Fibroblast of skin of left biceps (primary cell): Measurements from ENCODE around the gene TXLNA.

ENCODE experiments used
- DNase-seq, 2 experiments: peaks; one replicate each; pipeline ENCODE4 v3.0.0-alpha.2; 2013; ENCODE audit warnings: low read depth in 2 of 2

The TXLNA gene

DNA sequence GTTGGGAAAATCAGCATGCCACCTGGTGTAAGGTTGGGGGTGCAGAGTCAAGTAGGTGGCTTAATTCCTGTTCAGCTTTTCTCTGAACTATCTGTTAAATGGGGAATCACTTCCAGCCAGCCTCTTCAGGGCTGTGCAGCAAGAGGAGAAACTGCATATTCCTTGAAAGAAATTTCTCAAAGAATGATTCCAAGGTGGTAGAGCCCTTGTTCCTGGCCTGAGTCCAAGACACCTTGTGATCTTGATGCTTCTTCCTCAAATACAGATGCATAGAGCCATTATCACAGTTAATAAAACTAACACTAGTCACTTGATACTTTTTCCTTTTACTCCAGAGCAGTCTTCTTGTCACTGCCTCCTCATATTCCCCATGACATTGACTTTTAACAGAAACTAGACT, 5.2 kb downstream of the TXLNA start:
- DNase-seq = no peak

DNA sequence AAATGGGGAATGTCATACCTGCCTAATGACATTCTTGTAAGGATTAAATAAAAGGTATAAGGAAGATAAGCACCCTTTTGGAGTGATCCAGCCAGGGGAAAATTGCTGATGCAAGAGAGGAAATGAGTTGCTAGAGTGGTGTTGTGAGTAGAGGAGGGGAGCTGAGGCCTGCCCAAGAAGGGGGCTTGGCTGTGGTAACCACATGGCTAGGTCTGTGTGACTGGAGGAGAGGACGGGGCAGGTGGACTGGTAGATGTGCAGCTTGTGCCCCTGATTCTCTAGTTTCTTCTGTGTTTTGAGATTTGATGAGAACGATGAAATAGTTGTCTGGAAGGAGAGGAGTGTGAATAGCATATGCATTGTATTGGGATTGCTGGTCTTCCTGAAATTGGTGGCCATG, 6.6 kb downstream of the TXLNA start:
- DNase-seq = no peak

DNA sequence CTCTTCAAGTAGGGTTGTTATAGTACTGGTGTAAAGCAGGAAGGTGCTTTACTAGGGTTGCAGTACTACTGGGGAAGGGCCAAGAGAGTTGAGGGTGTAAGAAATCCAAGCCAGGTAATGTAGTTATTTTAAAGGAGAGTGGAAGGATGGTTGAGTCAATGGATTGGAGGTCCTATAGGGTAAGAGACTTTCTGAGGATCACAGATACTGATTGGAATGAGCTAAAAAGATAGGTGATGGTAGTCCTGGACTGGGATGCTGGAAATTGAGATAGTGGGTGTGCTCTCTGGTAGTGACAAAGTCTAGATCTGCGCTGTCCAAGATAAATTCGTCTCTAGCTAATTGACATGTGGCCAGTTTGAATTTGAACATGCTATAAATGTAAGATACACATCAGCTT, 7.0 kb downstream of the TXLNA start:
- DNase-seq = no peak

DNA sequence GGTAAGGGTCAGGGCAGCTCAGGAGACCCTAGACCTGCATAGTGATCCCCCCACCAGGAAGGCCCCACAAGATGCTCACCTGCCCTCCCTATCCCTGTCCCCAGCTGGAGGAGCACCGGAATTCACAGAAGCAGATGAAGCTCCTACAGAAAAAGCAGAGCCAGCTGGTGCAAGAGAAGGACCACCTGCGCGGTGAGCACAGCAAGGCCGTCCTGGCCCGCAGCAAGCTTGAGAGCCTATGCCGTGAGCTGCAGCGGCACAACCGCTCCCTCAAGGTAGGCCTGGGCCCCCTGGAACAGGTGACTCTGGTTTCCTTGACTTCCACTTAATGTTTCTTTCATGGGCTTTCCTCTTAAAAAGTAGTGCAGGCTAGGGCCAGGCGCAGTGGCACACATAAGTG, 8.4 kb downstream of the TXLNA start:
- no peak for DNase-seq

DNA sequence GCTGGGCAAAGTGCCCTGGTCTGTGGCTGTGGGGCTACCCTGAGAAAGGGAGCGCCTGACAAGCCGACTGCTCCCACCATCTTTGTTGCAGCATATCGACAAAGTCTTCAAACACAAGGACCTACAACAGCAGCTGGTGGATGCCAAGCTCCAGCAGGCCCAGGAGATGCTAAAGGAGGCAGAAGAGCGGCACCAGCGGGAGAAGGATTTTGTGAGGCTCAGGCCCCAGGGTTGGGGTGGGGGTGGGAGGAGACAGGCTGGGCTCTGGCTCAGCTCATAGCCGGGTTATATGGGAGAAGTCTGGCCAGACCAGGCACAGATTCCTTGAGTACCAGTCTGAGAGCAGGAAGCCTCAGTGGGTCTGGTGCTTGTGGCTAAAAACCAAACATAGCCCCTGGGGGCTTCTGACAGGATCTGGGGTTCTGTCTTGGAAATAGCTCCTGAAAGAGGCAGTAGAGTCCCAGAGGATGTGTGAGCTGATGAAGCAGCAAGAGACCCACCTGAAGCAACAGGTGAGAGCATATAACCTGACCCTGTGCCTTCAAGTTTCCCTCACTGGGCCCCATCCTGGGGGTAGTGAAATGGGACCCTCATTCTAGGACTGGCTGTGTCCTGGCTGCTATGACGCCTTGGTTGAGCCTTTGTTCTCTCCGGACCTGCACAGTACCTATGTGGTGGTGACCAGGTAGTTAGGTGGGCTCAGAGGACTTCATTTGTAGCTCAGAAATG, 12.9 kb downstream of the TXLNA start:
- DNase-seq = no peak

DNA sequence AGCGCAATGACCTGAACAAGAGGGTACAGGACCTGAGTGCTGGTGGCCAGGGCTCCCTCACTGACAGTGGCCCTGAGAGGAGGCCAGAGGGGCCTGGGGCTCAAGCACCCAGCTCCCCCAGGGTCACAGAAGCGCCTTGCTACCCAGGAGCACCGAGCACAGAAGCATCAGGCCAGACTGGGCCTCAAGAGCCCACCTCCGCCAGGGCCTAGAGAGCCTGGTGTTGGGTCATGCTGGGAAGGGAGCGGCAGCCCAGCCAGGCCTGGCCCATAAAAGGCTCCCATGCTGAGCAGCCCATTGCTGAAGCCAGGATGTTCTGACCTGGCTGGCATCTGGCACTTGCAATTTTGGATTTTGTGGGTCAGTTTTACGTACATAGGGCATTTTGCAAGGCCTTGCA, 15.5 kb downstream of the TXLNA start:
- no peak for DNase-seq

DNA sequence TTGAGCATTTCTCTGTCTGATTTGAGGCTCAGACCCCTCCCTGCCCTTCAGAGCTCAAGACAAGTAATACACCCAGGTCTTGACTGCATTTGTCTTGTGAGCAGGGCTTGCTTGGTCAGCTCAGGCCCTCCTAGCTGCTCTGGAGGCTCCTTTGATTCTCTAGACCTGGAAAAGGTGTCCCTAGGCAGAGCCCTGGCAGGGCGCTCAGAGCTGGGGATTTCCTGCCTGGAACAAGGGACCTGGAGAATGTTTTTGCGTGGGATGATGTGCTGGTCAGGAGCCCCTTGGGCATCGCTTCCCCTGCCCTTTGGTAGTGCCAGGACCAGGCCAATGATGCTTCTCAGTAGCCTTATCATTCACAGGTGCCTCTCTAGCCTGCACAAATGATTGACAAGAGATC, 16.1 kb downstream of the TXLNA start:
- DNase-seq = no peak

DNA sequence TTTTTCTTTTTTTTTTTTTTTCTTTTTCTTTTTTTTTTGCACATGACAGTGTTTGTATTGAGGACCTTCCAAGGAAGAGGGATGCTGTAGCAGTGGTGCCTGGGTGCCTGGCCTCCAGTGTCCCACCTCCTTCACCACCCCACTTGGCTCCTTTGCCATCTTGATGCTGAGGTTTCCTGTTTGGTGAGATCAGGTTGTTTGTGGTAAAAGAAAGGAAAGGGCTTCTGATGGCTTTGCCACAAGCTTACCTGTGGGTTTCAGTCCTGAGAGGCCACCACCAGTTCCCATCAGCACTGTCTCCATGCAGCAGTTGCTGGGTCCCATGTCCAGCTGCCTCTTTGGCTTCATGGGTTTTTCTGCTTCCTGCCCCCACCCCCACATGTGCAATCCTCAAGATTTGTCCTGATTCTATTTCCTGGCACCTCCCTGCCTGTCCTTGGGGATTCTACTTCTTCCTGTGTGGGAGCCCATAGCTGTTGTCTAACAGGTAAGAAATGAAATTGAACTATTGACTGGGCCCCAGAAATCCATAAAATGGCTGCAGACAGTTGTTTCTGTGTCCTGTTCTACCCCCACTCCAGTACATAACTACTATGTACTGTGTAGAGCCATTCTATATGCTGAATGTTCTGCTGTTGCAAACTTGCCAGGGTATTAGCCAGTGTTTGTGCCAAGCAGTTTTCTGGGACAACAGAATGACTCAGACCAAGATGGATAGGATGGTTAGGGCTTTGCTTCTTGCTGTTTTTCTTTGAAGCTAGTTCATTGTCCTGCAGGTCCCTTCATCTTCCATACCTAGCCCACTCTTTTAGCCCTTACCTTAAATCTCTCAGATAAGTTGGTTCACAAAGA, 16.7 kb downstream of the TXLNA start:
- DNase-seq = no peak

DNA sequence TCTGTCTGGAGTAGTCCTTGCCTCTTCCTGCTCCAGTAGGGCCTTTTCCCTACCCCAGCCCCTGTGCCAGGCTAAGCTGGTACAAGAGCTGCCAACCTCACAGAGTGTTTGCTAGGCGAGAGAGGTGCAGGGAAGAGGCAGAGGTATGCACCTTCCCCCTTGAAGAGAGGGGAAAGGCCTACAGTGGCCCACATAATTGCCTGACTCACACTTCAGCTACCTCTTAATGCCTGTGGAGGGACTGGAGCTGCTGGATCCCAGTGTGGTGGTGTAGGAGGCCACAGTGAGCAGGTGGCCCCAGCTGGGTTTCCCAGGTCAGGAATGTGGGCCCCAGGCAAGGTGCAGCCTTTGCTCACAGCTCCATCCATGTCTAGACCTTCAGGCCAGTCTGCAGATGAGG, 17.6 kb downstream of the TXLNA start:
- DNase-seq = no peak

DNA sequence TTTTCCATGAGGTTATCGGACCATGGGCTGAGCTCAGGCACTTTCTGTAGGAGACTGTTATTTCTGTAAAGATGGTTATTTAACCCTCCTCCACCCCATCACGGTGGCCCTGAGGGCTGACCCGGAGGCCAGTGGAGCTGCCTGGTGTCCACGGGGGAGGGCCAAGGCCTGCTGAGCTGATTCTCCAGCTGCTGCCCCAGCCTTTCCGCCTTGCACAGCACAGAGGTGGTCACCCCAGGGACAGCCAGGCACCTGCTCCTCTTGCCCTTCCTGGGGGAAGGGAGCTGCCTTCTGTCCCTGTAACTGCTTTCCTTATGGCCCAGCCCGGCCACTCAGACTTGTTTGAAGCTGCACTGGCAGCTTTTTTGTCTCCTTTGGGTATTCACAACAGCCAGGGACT, 18.4 kb downstream of the TXLNA start:
- DNase-seq = no peak

DNA sequence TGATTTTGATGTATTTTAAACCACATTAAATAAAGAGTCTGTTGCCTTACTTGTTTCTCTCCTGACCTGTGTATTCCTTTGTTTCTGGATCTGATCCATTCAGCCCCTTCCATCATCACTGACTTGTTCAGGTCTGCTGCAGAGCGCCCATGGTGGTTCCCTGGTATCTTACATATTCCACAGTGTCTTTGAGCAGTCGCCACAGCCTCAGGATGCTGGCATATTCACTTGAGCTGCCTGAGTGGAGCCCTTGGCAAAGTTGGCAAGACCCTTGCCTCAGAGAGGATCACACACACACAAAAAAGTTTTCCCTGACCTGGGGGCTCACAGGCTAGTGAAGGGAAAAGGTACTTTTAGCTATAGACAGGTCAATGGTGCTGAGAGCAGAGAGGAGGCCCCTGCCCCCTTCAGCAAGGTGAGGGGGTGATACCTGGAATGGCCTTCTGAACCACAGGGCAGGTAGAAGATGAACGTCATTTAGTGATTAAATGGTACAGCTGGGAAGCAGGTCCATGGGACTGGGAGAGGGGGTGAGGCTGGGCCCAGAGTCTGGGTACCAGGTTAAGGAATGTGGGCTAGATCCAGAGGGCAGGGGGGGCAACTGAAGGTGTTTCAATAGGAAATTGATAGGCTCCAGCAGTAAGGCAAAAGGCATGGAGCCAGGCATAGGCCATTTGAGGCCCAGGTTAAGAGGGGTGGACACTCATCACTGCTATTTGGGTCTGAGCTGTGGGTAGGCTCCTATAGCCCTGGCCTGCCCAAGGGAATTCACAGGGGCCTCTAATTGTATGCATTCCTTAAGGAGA, 19.0 kb downstream of the TXLNA start:
- no peak for DNase-seq

DNA sequence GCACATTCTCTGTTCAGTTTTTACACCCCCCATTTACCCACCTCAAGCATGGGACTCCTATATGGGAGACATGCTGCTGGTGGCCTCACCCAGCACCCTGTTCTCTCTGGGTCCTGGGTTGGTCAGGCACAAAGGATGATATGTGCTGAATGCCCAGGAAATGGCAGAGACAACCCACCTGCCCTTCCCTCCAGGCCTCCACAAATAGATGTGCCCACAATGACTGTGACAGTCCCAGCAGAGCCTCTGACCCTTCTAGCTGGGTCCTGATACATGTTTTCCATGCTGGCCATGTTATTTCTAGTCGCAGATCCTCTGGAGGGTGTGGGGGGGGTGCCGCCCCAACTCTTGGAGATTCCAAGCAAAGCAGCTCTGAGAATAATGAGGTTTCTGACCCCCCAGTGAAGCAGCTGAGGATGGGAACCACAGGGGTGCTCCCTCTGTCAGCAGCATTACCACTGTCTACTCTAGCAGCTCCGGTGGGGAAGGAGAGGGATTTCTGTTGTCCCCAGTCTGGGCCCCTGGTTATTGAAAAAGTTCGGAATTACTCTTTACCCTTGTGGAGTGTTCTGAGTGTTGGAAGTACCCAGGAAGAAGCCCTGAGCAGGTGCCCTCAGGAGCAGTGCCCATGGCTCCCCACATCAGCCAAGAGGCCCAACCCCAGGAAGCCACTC, 19.7 kb downstream of the TXLNA start:
- DNase-seq = no peak

DNA sequence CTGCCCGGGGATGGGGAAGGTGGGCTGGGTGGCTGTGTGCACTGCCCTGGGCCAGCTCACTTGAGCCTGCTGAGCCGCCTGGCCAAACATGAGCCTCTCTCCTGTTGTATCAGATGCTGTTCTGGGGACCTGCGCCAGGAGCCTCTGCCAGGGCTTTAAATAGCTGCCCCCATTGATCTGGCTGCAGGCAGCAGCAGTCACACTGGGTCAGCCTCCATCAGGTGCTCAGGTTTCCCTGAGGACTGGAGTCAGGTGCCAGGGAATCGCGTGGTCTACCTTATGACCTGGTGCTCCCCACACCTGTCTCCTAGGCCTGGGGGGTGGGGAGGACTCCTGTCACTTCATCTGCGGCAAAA, 20.2 kb downstream of the TXLNA start:
- DNase-seq = no peak

DNA sequence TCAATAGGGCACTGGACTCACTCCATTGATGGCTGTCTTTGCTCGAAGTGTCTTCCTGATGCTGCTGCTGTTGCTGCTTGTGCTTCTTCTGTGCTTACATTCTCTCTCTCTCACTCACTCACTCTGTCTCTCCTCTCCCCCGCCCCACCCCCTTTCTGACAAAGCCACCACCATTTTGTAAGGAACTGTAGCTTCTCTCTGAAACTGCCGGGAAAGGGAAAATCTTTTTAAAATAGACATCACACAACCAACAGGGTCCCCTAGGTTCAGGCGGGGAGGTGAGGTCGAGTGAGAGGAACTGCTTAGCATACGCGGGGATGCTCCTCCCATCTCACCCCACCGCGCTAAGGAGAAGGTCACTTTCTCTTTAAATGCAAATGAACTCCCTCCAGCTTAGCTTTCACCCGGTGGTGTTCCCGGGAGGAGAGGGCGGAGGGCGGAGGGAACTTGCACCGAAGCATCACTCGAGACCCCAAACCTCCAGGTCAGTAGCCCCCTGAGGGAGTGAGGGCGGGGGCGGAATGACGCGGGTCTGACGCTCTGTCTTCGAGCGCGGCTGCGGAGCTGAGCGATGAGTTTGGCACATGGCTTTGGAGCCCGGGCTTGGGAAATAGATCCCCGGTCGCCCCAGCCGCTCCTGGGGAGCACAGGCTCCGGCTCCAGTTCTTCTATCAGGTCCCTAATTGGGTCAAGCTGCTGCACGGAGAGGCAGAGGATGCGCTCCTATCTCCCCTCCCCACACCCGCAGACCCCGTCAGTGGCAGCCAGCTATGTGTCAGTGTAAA, 20.9 kb downstream of the TXLNA start, which contains the start of gene CCDC28B:
Gene CCDC28B, plus strand, starts transcription at position 370 of the 785 bp plus-strand sequence. CDS start 1,341 bp downstream, outside the sequence.
- peak in 1 of 2 experiments; percentile 23 for DNase-seq

DNA sequence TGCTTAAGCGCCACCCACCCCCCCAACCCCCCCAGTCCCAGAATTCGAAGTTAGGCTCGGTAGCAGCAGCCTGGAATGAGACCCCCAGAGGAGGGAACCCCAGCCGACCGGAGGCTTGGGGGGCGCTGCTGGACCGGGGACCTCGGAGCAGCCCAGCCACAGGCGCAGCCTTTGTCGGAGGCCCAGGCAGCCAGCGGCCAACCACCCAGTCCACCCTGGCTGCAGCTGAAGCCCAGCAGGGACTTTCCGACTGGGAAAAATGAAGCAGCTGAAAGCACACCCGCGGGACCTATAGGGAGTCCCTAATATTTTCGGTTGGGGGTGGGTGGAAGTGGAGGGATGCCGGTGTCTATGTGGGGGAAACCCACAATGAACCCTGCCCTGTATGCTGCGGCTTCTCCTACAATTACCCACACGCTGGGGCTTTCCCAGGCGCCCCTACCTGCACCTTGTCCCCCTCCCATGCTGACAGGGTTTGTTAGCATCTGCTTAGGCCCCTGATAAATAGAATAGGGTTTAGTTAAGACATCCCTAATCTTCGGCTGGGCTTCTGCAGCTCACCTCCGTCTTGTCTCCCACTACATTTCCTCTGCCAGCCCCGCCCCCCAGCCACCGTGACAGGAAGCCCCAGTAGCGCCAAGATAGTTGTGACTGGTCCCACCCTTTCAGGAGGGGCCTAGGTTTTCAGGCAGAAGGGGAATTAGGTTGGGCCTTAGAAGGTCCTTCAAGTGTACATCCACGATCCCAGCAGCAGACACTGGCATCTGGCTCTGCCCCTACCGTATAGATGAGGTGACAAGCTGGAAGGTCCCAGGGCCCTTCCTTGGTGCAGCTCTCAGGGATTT, 21.8 kb downstream of the TXLNA start:
- DNase-seq = no peak

DNA sequence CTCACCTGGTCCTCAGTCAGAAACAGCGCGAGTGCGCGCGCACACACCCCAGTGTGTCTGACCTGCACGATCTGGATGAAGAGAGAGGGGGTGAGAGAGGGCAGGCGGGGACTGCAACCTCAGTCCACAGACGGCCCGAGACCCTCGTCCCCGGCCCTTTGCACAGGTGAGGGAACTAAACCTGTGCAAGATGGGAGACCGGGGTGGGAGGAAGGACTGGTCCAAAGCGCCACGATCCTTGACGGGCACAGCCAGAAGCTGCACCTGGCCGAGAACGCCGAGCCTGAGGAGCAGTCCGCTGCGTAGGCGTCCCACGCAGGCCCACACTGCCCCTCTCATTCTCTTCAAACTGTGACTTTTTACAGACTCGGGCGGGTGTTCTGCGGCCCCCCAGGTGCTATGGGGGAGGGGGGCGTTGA, 25.5 kb downstream of the TXLNA start:
- DNase-seq = no peak

DNA sequence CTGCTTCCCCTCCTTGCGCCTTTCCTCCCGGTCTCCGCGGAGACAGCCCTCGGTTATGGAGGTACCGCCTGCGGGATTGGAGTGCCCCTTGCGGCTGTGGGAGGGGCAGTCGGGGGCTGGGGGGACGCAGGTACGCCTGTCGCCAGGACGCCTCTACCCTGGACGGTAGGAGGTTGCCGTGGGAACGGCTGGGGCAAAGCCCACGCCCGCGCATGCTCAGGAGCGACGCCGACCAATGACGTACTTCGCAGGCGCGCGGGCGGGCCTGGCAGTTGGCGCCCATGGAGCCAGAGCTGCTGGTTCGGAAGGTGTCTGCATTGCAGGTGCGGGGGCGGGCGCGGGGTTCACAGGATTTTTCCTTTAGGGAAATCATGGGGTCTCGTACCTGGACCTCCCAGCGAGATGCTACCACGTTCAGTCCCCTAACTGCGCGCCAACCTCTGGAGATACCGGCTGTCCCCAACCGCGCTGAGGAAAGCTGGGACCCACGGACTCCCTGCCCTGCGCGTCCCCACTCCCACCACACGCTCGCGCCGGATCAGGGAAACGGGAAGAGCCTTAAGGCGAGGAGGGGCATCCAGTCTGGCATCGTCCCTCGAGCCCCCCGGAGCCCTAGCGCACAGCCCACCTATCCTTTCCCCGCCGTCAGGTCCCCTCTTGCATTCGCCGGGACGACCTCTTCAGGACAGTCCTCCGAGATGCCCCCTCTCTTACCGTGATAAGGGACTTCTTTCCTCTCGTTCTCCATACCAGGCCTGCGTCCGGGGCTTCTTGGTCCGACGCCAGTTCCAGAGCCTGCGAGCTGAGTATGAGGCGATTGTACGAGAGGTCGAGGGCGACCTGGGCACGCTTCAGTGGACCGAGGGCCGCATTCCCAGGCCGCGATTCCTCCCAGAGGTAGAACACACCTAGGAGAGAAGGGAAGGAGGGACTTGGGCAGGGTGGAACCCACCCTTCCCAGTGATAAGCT, 26.2 kb downstream of the TXLNA start, which contains the start of gene IQCC:
Gene IQCC, plus strand, starts transcription at position 271 of the 970 bp plus-strand sequence. Its CDS starts 11 bp downstream, at position 282.
- peak in 1 of 2 experiments; percentile 26 for DNase-seq

DNA sequence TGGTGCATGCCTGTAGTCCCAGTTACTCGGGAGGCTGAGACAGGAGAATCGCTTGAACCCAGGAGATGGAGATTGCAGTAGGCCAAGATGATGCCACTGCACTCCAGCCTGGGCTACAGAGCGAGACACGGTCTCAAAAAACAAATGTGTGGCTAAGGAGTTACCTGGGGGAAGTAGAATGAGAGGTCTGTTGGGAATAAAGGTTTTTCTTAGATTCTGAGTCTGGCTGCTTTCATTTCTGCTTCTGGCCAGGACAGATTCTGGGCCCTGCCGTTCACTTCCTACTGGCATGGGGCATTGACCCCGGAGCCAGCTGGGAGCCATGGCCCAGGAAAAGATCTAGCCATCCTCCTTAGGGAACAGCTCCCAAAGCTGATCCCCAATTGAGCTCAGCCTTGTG, 29.0 kb downstream of the TXLNA start:
- DNase-seq = no peak

DNA sequence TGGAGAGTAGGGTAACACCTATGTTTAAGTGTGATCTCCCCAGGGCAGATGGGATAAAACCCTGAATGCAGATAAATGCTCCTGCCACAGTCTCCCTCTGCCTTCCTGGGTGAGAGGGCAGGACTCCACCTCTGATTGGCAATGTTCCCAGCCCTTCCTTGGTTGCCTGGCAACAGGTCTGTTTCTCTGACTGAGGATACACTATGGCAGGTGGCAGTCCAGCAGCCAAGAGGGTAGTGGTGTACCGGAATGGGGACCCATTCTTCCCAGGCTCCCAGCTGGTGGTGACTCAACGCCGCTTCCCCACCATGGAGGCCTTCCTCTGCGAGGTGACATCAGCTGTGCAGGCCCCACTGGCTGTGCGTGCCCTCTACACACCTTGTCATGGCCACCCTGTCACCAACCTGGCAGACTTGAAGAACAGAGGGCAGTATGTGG, 29.4 kb downstream of the TXLNA start, which contains the start of gene DCDC2B:
Gene DCDC2B, plus strand, starts transcription at position 199 of the 438 bp plus-strand sequence. Its CDS starts 5 bp downstream, at position 204.
- no peak for DNase-seq
